Cardiac muscle cell (in vitro differentiated cells and primary cell): ENCODE data around the gene EPHB6. TPM values are rescaled to one million over a fixed set of nuclear protein-coding genes. Genes with fewer than 3 reads are reported as not detected.

ENCODE experiments used
- DNase-seq, 2 donors: peaks; one replicate each; pipeline versions ENCODE4 v3.0.0 to v3.0.0-alpha.2; 2010 to 2017; ENCODE audit warnings: low read depth in 1 of 2, low spot score in 1 of 2
- H3K27ac ChIP-seq: fragments of 200-600 bp; sonication (generic); 2 replicates; pipeline ENCODE4 v1.5.1; 2016
- H3K27me3 ChIP-seq: fragments of 200-600 bp; sonication (generic); 2 replicates; pipeline ENCODE4 v1.6.0; 2016; ENCODE audit warnings: control low read depth
- H3K36me3 ChIP-seq: fragments of 200-600 bp; sonication (generic); 2 replicates; pipeline ENCODE4 v1.5.1; 2016; ENCODE audit warnings: control low read depth
- H3K4me1 ChIP-seq: fragments of 200-600 bp; sonication (generic); 2 replicates; pipeline ENCODE4 v1.8.1; 2017; ENCODE audit warnings: low read depth, mild to moderate bottlenecking, mixed run types
- H3K4me3 ChIP-seq: fragments of 200-600 bp; sonication (generic); 2 replicates; pipeline ENCODE4 v1.5.1; 2016; ENCODE audit warnings: mild to moderate bottlenecking
- H3K9me3 ChIP-seq: fragments of 200-600 bp; sonication (generic); 2 replicates; pipeline ENCODE4 v1.5.1; 2017; ENCODE audit warnings: low read depth, mild to moderate bottlenecking, control low read depth
- polyA plus RNA-seq: library from polyadenylated mRNA; unstranded; fragments of >200 nt; fragmentation: Nextera tagmentation; extraction: Ambion mirVana; gene quantifications from 2 replicates; pipeline ENCODE4 v1.2.1, GENCODE V29; 2016
- total RNA-seq: library from RNA; depleted of rRNA; stranded (reverse); fragments of >200 nt; gene quantifications from 2 replicates; pipeline ENCODE4 v1.2.3, GENCODE V29; 2016
- TF ChIP-seq, protein P1 (sequence below): IDR thresholded peaks from 2 replicates; pipeline ENCODE4 v1.5.1; 2012; ENCODE audit warnings: low read depth, mild to moderate bottlenecking, low read length

EPHB6 gene
- total and polyA plus RNA-seq, 2 experiments from 2014 or later, result 15.7 to 27.7 TPM

DNA sequence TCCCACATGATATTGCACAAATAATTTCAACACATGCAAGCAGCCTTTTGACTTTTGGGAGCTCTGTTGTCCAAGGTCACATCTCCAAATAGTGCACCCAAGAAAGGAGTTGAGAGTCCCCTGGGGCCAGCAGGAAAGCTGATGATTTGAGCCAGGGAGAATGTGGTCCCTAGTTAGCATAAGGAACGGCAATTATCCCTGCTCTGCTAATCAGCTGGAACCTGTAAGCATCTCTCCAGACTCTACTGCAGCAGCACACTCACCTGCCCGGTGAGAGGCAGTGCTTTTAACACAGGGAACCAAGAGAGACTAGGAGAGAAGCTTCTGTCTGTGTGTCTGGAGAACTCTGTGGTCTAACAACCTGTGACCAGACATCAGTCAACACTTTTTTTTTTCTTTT lies 61.6 kb downstream of the EPHB6 start:
- Histone ChIP-seq H3K36me3 (no peaks in the 10 kb centered on the region), H3K27me3 (no peaks in the 10 kb centered on the region), H3K9me3 (no peaks in the 10 kb centered on the region), H3K27ac (no peak overlapping the region), H3K4me3 (no peak overlapping the region), H3K4me1 (no peaks in the 10 kb centered on the region)
- no peak for DNase-seq
- TF ChIP-seq, protein P1, sequence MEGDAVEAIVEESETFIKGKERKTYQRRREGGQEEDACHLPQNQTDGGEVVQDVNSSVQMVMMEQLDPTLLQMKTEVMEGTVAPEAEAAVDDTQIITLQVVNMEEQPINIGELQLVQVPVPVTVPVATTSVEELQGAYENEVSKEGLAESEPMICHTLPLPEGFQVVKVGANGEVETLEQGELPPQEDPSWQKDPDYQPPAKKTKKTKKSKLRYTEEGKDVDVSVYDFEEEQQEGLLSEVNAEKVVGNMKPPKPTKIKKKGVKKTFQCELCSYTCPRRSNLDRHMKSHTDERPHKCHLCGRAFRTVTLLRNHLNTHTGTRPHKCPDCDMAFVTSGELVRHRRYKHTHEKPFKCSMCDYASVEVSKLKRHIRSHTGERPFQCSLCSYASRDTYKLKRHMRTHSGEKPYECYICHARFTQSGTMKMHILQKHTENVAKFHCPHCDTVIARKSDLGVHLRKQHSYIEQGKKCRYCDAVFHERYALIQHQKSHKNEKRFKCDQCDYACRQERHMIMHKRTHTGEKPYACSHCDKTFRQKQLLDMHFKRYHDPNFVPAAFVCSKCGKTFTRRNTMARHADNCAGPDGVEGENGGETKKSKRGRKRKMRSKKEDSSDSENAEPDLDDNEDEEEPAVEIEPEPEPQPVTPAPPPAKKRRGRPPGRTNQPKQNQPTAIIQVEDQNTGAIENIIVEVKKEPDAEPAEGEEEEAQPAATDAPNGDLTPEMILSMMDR, result no peak

DNA sequence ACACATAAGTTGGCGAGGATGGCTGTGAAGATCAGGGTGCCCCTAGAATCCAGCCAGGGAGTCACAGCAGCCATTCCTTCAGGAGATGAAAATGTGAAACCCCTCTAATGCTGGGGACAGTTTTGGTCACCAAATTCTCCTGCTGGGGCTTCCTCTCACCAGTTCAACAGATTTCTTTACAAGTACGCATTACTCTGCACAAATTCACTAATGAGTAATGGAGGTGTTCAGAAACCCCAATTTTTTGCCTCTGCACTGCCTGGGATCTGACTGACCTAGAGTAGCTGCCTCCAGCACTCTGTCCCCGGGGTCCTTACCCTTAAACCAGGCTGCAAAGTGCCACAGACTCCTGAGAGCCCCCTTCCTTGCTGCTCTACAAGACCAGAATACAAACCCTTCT lies 62.6 kb downstream of the EPHB6 start:
- H3K4me1 ChIP-seq, result no peaks in the 10 kb centered on the region
- no peaks in the 10 kb centered on the region for H3K9me3 ChIP-seq
- no peak overlapping the region for H3K27ac ChIP-seq
- H3K4me3 ChIP-seq, result no peak overlapping the region
- H3K27me3 ChIP-seq, result no peaks in the 10 kb centered on the region
- TF ChIP-seq, protein P1, result no peak
- no peaks in the 10 kb centered on the region for H3K36me3 ChIP-seq
- no peak for DNase-seq

DNA sequence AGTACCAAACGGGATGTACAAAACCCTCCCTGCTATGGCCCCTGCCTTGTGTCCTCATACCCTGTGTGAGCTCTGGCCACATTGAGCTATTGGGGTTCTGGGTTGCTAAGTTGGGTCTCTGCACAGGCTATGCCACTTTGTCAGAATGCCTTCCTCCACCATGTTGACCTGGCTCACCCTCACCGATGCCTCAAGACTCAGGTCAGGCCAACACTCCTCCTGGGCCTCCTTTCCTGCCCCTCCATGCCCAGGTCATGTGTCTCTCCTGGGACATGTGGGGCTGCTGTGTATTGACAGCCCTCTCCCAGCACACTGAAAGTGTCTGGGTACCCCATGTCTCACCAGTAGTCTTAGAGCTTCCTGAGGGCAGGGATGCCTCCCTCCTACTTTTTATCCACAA lies 64.0 kb downstream of the EPHB6 start:
- Histone ChIP-seq H3K36me3 (no peaks in the 10 kb centered on the region), H3K27me3 (no peaks in the 10 kb centered on the region), H3K9me3 (no peaks in the 10 kb centered on the region), H3K27ac (no peak overlapping the region), H3K4me1 (no peaks in the 10 kb centered on the region), H3K4me3 (no peak overlapping the region)
- DNase-seq, result no peak
- TF ChIP-seq, protein P1, result no peak

DNA sequence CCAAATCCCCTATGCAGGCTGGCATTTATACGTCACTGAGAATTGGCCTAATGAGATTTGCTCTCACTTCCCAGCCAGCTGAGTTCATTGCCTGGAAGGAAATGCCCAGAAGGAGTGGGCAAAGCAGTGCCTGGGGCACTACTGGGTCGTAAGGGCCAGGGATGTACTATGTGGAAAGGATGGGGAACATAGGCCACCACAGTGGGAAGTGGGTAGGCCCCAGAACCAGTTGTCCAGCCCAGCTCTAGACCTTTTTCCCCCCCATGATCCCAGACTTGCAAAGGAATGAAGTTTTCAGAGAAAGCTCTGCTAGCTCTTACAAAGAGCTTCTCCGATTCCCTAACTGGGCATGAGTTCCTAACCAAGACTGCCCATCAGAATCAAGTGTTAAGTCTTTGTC lies 64.8 kb downstream of the EPHB6 start:
- Histone ChIP-seq H3K36me3 (no peaks in the 10 kb centered on the region), H3K4me3 (no peak overlapping the region), H3K4me1 (no peaks in the 10 kb centered on the region), H3K9me3 (no peaks in the 10 kb centered on the region), H3K27ac (no peak overlapping the region), H3K27me3 (no peaks in the 10 kb centered on the region)
- DNase-seq, result no peak
- TF ChIP-seq, protein P1, result no peak

Other genes with a start within 250 kb of the EPHB6 start
- not detected in 2 replicates for gene PRSS1, start 105.6 kb upstream of the EPHB6 start, total RNA-seq
- gene PRSS1, start 105.6 kb upstream of the EPHB6 start, polyA plus RNA-seq, result not detected in 2 replicates
- not detected in 2 replicates for gene PRSS2, start 84.1 kb upstream of the EPHB6 start, total RNA-seq
- gene PRSS2, start 84.1 kb upstream of the EPHB6 start, polyA plus RNA-seq, result not detected in 2 replicates
- 0.11 and 1.9 TPM in 2 replicates for gene TRPV6, start 30.7 kb downstream of the EPHB6 start, total RNA-seq
- gene TRPV6, start 30.7 kb downstream of the EPHB6 start, polyA plus RNA-seq, result not detected in 2 replicates
- gene TRPV5, start 78.7 kb downstream of the EPHB6 start, total RNA-seq, result not detected in 2 replicates
- 0.09 TPM in 1 of 2 replicates, not detected in the other for gene TRPV5, start 78.7 kb downstream of the EPHB6 start, polyA plus RNA-seq
- gene LLCFC1, start 84.4 kb downstream of the EPHB6 start, total RNA-seq, result not detected in 2 replicates
- gene LLCFC1, start 84.4 kb downstream of the EPHB6 start, polyA plus RNA-seq, result 0.47 TPM in 1 of 2 replicates, not detected in the other
- gene KEL, start 107.3 kb downstream of the EPHB6 start, total RNA-seq, result 6.3 and 9.3 TPM in 2 replicates
- gene KEL, start 107.3 kb downstream of the EPHB6 start, polyA plus RNA-seq, result 12.6 and 15.5 TPM in 2 replicates
- 0.60 TPM in 1 of 2 replicates, not detected in the other for gene OR9A2, start 172.1 kb downstream of the EPHB6 start, total RNA-seq
- gene OR9A2, start 172.1 kb downstream of the EPHB6 start, polyA plus RNA-seq, result not detected in 2 replicates
- gene OR6V1, start 197.3 kb downstream of the EPHB6 start, total RNA-seq, result not detected in 2 replicates
- not detected in 2 replicates for gene OR6V1, start 197.3 kb downstream of the EPHB6 start, polyA plus RNA-seq